Urinary bladder (tissue), 4 donors: ENCODE data around the gene DCAF7. TPM values are rescaled to one million over a fixed set of nuclear protein-coding genes. Genes with fewer than 3 reads are reported as not detected.

Source experiments
- DNase-seq: peaks from one replicate; pipeline ENCODE4 v3.0.0-alpha.2; 2015; ENCODE audit errors: extremely low spot score
- H3K27ac ChIP-seq: one replicate; pipeline ENCODE4 v1.5.1; 2013; ENCODE audit warnings: low read depth, mild to moderate bottlenecking, moderate library complexity
- H3K36me3 ChIP-seq: one replicate; pipeline ENCODE4 v1.6.1; 2013; ENCODE audit warnings: mild to moderate bottlenecking, moderate library complexity; ENCODE audit not compliant: insufficient read depth
- H3K4me1 ChIP-seq: one replicate; pipeline ENCODE4 v1.6.1; 2013; ENCODE audit warnings: mild to moderate bottlenecking, moderate library complexity; ENCODE audit not compliant: insufficient read depth
- H3K4me3 ChIP-seq: one replicate; pipeline ENCODE4 v1.5.1; 2013; ENCODE audit warnings: low read depth, low read length
- WGBS: extraction: QIAGEN DNeasy Blood & Tissue Kit; methylation state at CpG from one replicate; pipeline ENCODE4 v1.1.7; 2013; 5-methylcytosine and 5-hydroxymethylcytosine counted together
- polyA plus RNA-seq: library from polyadenylated mRNA; stranded (reverse); fragments of 200-250 nt; gene quantifications from one replicate; pipeline ENCODE4 v1.2.3, GENCODE V29; 2013
- total RNA-seq: library from RNA; depleted of rRNA; stranded (reverse); fragments of >200 nt; gene quantifications from one replicate; pipeline ENCODE4 v1.2.3, GENCODE V29; 2014
- donor health status: healthy with polysubstance abuse.
- donor health status: healthy.

The DCAF7 gene
- total and polyA plus RNA-seq, 2 donors = 20.9 to 32.9 TPM

DNA sequence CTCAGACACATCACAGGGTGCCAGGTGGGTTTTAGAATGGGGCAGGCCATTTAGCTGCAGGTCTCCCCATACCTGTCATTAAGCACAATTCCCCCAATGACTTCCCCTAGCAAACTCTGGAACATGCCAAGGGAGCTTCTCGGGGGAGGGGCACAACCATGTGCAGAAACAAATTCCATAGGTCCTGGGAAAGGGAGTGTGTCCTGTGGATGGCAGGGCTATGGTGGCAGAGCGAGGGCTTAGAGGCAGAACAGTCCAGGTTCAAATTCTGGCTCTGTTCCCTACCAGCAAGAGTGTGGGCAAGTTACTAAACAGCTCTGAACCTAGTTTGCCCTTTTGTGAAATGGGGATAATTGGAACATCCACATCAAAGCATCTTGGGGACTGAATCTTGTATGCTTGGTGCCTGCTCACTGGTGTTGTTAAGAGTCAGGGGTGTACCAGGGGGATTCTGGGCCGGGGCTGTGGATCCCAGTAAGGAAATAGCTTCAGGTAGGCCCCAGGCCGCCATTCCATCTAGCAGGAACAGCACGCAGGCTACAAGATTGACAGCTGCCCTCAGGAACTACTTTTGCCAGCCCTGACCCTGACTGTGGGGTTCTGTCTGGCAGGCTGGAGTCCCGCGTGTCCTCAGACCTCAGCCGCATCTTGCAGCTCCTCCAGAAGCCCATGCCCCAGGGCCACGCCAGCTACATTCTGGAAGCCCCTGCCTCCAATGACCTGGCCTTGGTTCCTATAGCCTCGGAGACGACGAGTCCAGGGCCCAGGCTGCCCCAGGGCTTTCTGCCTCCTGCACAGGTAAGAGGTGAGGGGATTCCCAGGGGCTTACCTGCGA, 5.6 kb upstream of the DCAF7 start:
- Histone ChIP-seq H3K4me3 (no peak overlapping the region), H3K27ac (no peak overlapping the region), H3K4me1 (no peaks in the 10 kb centered on the region), H3K36me3 (no peaks in the 10 kb centered on the region)
- WGBS = 90% methylated on average over 13 of the region's 13 CpGs
- DNase-seq = no peak

DNA sequence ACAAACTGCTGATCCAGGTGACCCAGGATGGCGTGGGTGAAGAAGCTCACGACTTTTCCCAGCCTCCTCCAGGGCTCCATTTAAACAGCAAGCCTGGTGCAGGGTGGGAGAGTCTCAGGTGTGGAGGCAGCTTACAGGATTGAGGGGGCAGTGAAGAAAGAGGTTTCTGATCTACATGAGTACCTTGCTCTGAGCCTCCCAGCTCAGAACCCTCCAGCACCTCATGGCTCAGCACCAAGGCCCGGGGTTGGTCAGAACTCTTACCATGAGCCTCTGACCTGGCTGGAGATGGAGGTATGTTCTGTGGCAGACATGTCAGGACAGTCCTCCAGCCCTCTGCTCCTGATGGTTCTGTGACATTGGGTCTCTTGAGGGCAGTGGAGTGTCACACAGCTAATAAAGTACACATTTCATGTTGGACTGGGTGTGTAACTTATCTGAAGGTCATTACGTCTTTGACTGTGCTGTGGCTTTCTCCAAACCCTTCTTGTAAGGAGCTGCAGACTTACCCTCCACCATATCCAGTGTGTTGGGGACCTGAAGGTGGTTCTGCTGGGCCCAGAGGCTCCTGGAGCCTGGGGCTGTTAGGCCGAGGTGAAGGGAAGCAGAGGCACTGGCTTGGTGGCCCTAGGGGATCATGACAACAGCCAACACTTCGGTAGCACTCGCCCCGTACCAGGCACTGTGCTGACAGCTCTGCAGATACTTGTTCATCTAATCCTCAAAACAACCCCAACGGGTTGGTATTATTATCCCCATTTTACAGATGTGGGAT, 3.8 kb upstream of the DCAF7 start:
- DNase-seq = no peak
- no peak overlapping the region for H3K4me3 ChIP-seq
- no peaks in the 10 kb centered on the region for H3K4me1 ChIP-seq
- 87% methylated on average over 9 of the region's 9 CpGs for WGBS
- H3K27ac ChIP-seq = no peak overlapping the region
- no peaks in the 10 kb centered on the region for H3K36me3 ChIP-seq

- H3K27ac ChIP-seq = no peak overlapping the region
- H3K4me3 ChIP-seq = no peak overlapping the region
- no peak for DNase-seq
- H3K36me3 ChIP-seq = no peaks in the 10 kb centered on the region
- H3K4me1 ChIP-seq = no peaks in the 10 kb centered on the region
- 71% methylated on average over 5 of the region's 5 CpGs for WGBS
Measured at GRCh38 chr17:63547083-63547523, 3.2 kb upstream of the DCAF7 start.

DNA sequence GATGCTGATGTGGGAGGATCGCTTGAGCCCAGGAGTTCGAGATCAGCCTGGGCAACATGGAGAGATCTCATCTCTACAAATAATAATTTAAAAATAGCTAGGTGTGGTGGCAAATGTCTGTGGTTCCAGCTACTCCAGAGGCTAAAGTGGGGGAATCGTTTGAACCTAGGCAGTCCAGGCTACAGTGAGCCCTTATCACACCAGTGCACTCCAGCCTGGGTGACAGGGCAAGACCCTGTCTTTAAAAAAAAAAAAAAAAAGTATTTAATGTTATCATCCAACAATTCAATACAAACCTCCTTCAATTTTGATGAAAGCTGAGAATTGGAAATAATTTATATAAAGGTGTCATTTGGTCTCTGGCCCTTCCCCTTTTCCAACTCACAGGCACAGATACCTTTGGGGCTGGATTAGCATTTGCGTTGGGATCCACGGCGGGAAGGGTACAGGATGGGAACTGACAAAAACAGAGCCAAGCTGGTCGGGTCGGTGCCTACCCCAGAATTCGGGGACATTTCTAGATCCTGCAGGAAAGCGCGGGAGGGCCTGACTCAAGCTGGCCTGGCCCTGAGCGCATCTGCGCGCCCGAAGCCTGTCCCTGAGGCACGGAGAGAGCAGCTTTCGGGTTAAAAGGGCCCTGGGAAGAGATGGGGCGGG, 860 bp upstream of the DCAF7 start:
- Histone ChIP-seq H3K36me3 (no peaks in the 10 kb centered on the region), H3K4me3 (peak overlapping the region; percentile 43), H3K4me1 (no peaks in the 10 kb centered on the region), H3K27ac (peak overlapping the region; percentile 73)
- DNase-seq = no peak
- 18% methylated on average over 18 of the region's 18 CpGs for WGBS

DNA sequence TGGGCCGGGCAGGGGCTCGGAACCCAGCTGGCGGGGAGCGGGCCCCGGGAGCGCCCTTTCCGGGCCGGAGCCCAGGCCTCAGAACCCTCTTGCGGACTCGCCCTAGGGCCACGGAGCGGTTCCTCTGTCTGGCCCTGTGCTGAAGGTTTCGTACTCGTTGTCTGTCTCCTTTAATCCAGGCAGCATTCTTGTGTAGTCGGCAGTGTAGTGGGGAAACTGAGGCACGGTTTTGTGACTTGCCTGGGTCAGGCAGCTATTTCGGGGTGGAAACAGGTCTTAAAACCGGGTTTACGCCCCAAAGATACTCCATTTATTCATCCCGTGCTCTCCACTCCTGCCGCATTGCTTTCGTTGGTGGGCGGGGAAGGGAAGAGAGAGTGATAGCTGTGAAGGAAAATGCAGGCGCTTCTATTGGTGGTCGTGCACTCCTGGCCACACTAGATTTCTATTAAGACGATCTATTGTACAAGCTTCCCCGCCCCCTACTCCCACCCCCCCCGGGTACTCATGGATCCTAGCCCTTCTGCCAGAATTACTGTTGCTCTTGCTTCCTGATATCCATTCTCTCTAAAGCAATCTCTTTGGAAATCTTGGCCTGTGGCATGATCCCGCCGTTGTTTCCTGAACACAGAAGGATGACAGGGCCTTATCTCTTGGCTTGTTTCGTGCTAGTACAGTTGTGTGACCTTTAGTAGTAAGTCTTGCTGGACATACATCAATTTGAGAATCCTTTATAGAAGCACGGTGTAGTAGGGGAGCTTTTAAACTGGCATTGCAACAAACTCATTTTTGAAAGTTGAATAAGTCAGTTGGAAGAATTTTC, 751 bp downstream of the DCAF7 start:
- WGBS = under 1% methylated on average over 32 of the region's 32 CpGs
- H3K4me1 ChIP-seq = no peaks in the 10 kb centered on the region
- H3K27ac ChIP-seq = peak overlapping the region; percentile 97
- H3K36me3 ChIP-seq = peaks cover 1% of the 10 kb centered on the region
- H3K4me3 ChIP-seq = peak overlapping the region; percentile 93
- no peak for DNase-seq

- H3K4me3 ChIP-seq = peak overlapping the region; percentile 16
- H3K4me1 ChIP-seq = no peaks in the 10 kb centered on the region
- H3K27ac ChIP-seq = no peak overlapping the region
- DNase-seq = no peak
- 36% methylated on average over 6 of the region's 6 CpGs for WGBS
- H3K36me3 ChIP-seq = peaks cover 1% of the 10 kb centered on the region
Measured at GRCh38 chr17:63552211-63552610, 1.9 kb downstream of the DCAF7 start.

DNA sequence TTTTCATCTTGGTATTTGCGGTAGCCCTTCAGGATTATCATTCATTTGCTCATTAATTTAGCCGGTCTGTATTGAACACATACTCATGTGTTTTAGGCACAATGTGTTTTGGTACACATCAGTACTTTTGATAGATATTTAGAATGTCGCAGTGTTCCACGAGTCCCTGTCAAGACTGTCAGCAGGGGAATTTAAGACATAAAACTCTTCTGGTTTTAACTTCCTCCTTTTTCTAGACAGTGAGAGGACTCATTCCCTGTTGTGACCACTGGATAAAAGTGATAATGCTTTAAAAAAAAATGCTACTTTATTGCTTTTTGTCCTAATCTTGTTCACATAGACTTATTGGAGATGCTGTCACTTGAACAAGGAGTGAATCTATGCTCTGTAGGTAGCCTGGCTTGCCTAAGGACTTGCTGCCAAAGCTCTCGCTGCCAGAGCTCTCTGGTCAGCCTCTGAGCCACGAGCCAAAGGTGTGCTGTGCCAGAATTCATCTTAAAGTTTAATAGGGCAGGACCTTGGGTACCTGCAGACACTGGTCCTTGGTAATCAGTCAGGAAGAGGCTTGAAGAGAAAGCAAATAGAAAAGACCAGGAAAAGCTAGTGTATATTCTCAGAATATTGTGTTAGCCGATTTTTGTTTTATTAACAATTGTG, 5.4 kb downstream of the DCAF7 start:
- no peak overlapping the region for H3K4me3 ChIP-seq
- 79% methylated on average over 7 of the region's 7 CpGs for WGBS

GRCh38 chr17:63557416-63557815, 7.1 kb downstream of the DCAF7 start:
- Histone ChIP-seq H3K36me3 (peaks cover 1% of the 10 kb centered on the region), H3K4me3 (no peak overlapping the region), H3K27ac (no peak overlapping the region), H3K4me1 (no peaks in the 10 kb centered on the region)
- DNase-seq = no peak
- 98% methylated on average over 2 of the region's 2 CpGs for WGBS

More for the DNA sequence above, 5.4 kb downstream of the DCAF7 start:
- Histone ChIP-seq H3K4me1 (no peaks in the 10 kb centered on the region), H3K27ac (no peak overlapping the region), H3K36me3 (peaks cover 1% of the 10 kb centered on the region)
- no peak for DNase-seq

GRCh38 chr17:63558441-63558840, 8.2 kb downstream of the DCAF7 start:
- WGBS = 76% methylated on average over 3 of the region's 3 CpGs
- Histone ChIP-seq H3K36me3 (peaks cover 1% of the 10 kb centered on the region), H3K4me1 (no peaks in the 10 kb centered on the region), H3K27ac (no peak overlapping the region), H3K4me3 (no peak overlapping the region)
- no peak for DNase-seq

DNA sequence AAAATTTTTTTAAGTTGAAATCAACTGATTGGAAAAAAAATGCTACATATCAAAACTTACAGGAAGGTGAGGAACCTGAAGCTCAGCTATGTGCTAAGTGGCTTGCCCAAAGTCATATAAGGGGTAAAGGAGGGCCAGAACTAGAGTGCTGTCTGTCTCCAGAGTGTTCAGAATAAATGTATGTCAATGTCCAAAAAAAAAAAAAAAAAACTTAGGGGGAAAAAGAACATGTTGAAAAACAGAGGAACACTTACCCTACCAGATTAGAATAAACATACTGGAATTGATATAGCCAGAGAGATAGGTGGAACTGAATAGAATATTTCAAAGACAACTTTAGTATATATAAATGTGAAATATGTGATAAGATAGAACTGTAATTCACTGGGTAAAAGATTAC, 11.5 kb downstream of the DCAF7 start:
- Histone ChIP-seq H3K27ac (no peak overlapping the region), H3K36me3 (no peaks in the 10 kb centered on the region), H3K4me3 (no peak overlapping the region), H3K4me1 (no peaks in the 10 kb centered on the region)
- DNase-seq = no peak

DNA sequence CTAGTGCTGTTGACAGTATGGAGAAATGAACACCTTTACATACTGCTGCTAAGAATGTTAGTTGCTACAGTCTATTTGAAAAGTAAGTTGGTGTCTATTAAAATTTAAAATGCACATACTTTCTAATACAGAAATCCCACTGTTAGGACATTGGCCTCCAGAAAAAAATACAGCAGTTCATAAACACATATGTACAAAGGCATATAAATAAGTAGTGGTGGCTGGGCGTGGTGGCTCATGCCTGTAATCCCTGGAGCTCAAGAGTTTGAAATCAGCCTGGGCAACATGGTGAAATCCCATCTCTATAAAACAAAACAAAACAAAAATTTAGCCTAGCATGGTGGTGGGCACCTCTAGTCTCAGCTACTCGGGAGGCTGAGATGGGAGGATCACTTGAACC, 13.1 kb downstream of the DCAF7 start:
- H3K4me3 ChIP-seq = no peak overlapping the region
- H3K36me3 ChIP-seq = no peaks in the 10 kb centered on the region
- DNase-seq = no peak
- H3K27ac ChIP-seq = no peak overlapping the region
- H3K4me1 ChIP-seq = no peaks in the 10 kb centered on the region
- 95% methylated on average over 2 of the region's 2 CpGs for WGBS

- Histone ChIP-seq H3K4me1 (no peaks in the 10 kb centered on the region), H3K4me3 (no peak overlapping the region), H3K27ac (no peak overlapping the region), H3K36me3 (no peaks in the 10 kb centered on the region)
- no peak for DNase-seq
- 97% methylated on average over 5 of the region's 5 CpGs for WGBS
Measured at GRCh38 chr17:63564562-63564961, 14.3 kb downstream of the DCAF7 start.

- H3K36me3 ChIP-seq = no peaks in the 10 kb centered on the region
- DNase-seq = no peak
- 95% methylated on average over 1 of the region's 1 CpG for WGBS
- H3K4me3 ChIP-seq = no peak overlapping the region
- no peaks in the 10 kb centered on the region for H3K4me1 ChIP-seq
- no peak overlapping the region for H3K27ac ChIP-seq
Measured at GRCh38 chr17:63567229-63567628, 17.0 kb downstream of the DCAF7 start.
